Ectodermal cell (in vitro differentiated cells): ENCODE data around the gene RAB3B.
"Not testable (repeated sequence)": the region's sequence is repeated elsewhere in the genome, so short reads cannot be mapped to it uniquely, and the experiment has no call there.

ENCODE experiments used
- H3K27ac ChIP-seq: 2 replicates; pipeline ENCODE4 v1.7.0; 2013; ENCODE audit warnings: mild to moderate bottlenecking, low read depth, low read length; ENCODE audit not compliant: insufficient read depth, poor library complexity, severe bottlenecking
- H3K27me3 ChIP-seq: 2 replicates; pipeline ENCODE4 v1.7.0; 2013; ENCODE audit warnings: mild to moderate bottlenecking, low read length; ENCODE audit not compliant: insufficient read depth, control insufficient read depth, poor library complexity, severe bottlenecking
- H3K36me3 ChIP-seq: one replicate; pipeline ENCODE4 v1.7.0; 2013; ENCODE audit warnings: low read length; ENCODE audit not compliant: control insufficient read depth, insufficient read depth
- H3K4me1 ChIP-seq: one replicate; pipeline ENCODE4 v1.7.0; 2013; ENCODE audit warnings: low read length; ENCODE audit not compliant: control insufficient read depth, insufficient read depth
- H3K4me3 ChIP-seq: 2 replicates; pipeline ENCODE4 v1.7.0; 2013; ENCODE audit warnings: low read depth, low read length, control low read depth; ENCODE audit not compliant: insufficient read depth
- H3K9me3 ChIP-seq: 2 replicates; pipeline ENCODE4 v1.7.0; 2013; ENCODE audit warnings: mild to moderate bottlenecking, low read length, moderate library complexity; ENCODE audit not compliant: control insufficient read depth
- WGBS, 2 experiments: methylation state at CpG; one replicate each; pipeline ENCODE4 v1.1.7; 2013; ENCODE audit warnings: missing lambda C conversion rate in 2 of 2; 5-methylcytosine and 5-hydroxymethylcytosine counted together

Gene RAB3B

GRCh38 chr1:51906306-51907078, 84.0 kb downstream of the RAB3B start:
- no peaks in the 10 kb centered on the region for H3K27me3 ChIP-seq
- WGBS, 2 experiments, result 85 to 91% methylated on average over 4 of the region's 4 CpGs
- peaks cover 6% of the 10 kb centered on the region for H3K4me1 ChIP-seq
- H3K27ac ChIP-seq, result no peak overlapping the region
- no peak overlapping the region for H3K4me3 ChIP-seq
- H3K9me3 ChIP-seq, result no peaks in the 10 kb centered on the region
- no peaks in the 10 kb centered on the region for H3K36me3 ChIP-seq

GRCh38 chr1:51902456-51902855, 88.0 kb downstream of the RAB3B start:
- no peaks in the 10 kb centered on the region for H3K9me3 ChIP-seq
- WGBS, 2 experiments, result 91 to 94% methylated on average over 5 of the region's 5 CpGs
- no peaks in the 10 kb centered on the region for H3K27me3 ChIP-seq
- H3K4me3 ChIP-seq, result no peak overlapping the region
- H3K36me3 ChIP-seq, result no peaks in the 10 kb centered on the region
- H3K4me1 ChIP-seq, result no peaks in the 10 kb centered on the region
- H3K27ac ChIP-seq, result no peak overlapping the region

- Histone ChIP-seq H3K4me1 (no peaks in the 10 kb centered on the region), H3K36me3 (no peaks in the 10 kb centered on the region), H3K4me3 (no peak overlapping the region), H3K27me3 (no peaks in the 10 kb centered on the region), H3K9me3 (no peaks in the 10 kb centered on the region), H3K27ac (no peak overlapping the region)
- 66 to 99% methylated on average over 2 to 3 of the region's 4 CpGs for WGBS, 2 experiments
Measured at GRCh38 chr1:51901151-51901550, 89.3 kb downstream of the RAB3B start.

GRCh38 chr1:51899022-51899421, 91.5 kb downstream of the RAB3B start:
- H3K9me3 ChIP-seq, result no peaks in the 10 kb centered on the region
- H3K27ac ChIP-seq, result no peak overlapping the region
- 95% methylated on average over 9 to 10 of the region's 10 CpGs for WGBS, 2 experiments
- no peaks in the 10 kb centered on the region for H3K36me3 ChIP-seq
- H3K4me1 ChIP-seq, result no peaks in the 10 kb centered on the region
- H3K4me3 ChIP-seq, result no peak overlapping the region
- H3K27me3 ChIP-seq, result no peaks in the 10 kb centered on the region

GRCh38 chr1:51898090-51898734, 92.3 kb downstream of the RAB3B start:
- Histone ChIP-seq H3K4me3 (no peak overlapping the region), H3K27me3 (no peaks in the 10 kb centered on the region), H3K9me3 (no peaks in the 10 kb centered on the region), H3K27ac (no peak overlapping the region), H3K36me3 (no peaks in the 10 kb centered on the region), H3K4me1 (no peaks in the 10 kb centered on the region)
- WGBS, 2 experiments, result 91 to 94% methylated on average over 6 of the region's 6 CpGs

- Histone ChIP-seq H3K4me3 (no peak overlapping the region), H3K27ac (no peak overlapping the region), H3K27me3 (no peaks in the 10 kb centered on the region), H3K9me3 (no peaks in the 10 kb centered on the region), H3K36me3 (no peaks in the 10 kb centered on the region), H3K4me1 (no peaks in the 10 kb centered on the region)
Measured at GRCh38 chr1:51897699-51898031, 92.8 kb downstream of the RAB3B start.

GRCh38 chr1:51894748-51895147, 95.8 kb downstream of the RAB3B start:
- not testable (repeated sequence) for H3K27me3 ChIP-seq, H3K9me3 ChIP-seq, H3K27ac ChIP-seq, H3K4me3 ChIP-seq, H3K36me3 ChIP-seq, H3K4me1 ChIP-seq
- WGBS, 2 experiments, result 72 to 85% methylated on average over 2 of the region's 2 CpGs

GRCh38 chr1:51878616-51879336, 111.7 kb downstream of the RAB3B start, which contains the start of gene NRDC:
Gene NRDC (minus strand): TSS chr1:51878727. CDS start chr1:51878615, 112 bp downstream.
- Histone ChIP-seq H3K4me3 (peak within 1 kb of the TSS; percentile 93), H3K27ac (peak within 1 kb of the TSS; percentile 91), H3K36me3 (no peaks in the 10 kb centered on the region), H3K9me3 (no peaks in the 10 kb centered on the region), H3K4me1 (no peaks in the 10 kb centered on the region), H3K27me3 (peaks cover 20% of the 10 kb centered on the region)
- 0% methylated on average over 54 of the region's 54 CpGs for WGBS, 2 experiments

- Histone ChIP-seq H3K9me3 (no peaks in the 10 kb centered on the region), H3K4me1 (no peaks in the 10 kb centered on the region)
- WGBS, 2 experiments, result 0% methylated on average over 17 of the region's 17 CpGs
Measured at GRCh38 chr1:51878308-51878615, 112.2 kb downstream of the RAB3B start.

More at GRCh38 chr1:51878308-51878615, 112.2 kb downstream of the RAB3B start:
- H3K4me3 ChIP-seq, result peak overlapping the region; percentile 93
- H3K27ac ChIP-seq, result peak overlapping the region; percentile 91
- no peaks in the 10 kb centered on the region for H3K36me3 ChIP-seq
- H3K27me3 ChIP-seq, result peaks cover 15% of the 10 kb centered on the region
